GM19438 (cell line): ENCODE data around the gene ARFGAP1.
"Not testable (repeated sequence)": the region's sequence is repeated elsewhere in the genome, so short reads cannot be mapped to it uniquely, and the experiment has no call there.

Experiments
- ATAC-seq: cut with Tn5 transposase; IDR thresholded peaks from one replicate; pipeline ENCODE4 v1.9.1; 2021; ENCODE audit warnings: low read depth; ENCODE audit not compliant: unreplicated experiment

ARFGAP1 gene

DNA sequence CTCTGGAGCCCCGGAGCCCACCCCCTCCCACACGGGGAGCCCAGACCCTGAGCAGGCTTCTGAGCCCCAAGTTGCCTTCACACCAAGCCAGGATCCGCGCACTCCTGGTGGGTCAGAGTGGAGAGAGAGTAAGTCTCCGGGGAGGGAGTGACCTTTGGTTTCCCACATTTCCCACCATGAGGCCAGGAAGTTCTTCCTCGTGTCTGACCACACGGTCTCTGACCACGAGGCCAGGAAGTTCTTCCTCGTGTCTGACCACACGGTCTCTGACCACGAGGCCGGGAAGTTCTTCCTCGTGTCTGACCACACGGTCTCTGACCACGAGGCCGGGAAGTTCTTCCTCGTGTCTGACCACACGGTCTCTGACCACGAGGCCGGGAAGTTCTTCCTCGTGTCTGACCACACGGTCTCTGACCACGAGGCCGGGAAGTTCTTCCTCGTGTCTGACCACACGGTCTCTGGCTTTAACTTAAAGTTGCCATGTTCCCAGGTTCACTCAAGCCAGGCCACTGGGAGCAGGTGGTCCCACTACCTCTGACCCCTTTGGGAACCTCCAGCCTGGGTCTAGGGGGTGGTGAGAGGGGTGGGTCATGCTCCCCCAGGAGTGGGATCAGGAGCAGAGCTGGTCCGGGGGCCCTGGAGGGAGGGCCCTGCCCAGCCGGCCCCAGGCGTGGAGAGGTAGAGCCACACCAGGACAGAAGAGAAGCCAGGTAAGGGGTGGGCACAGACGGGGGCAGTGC, 33.5 kb downstream of the ARFGAP1 start:
- not testable (repeated sequence) for ATAC-seq

- ATAC-seq, result no peak
Observed at GRCh38 chr20:63306673-63307537, 34.3 kb downstream of the ARFGAP1 start.

- ATAC-seq, result no peak
Observed at GRCh38 chr20:63307538-63308217, 35.1 kb downstream of the ARFGAP1 start.

- no peak for ATAC-seq
Observed at GRCh38 chr20:63308218-63308911, 35.8 kb downstream of the ARFGAP1 start.

GRCh38 chr20:63309261-63310071, 36.9 kb downstream of the ARFGAP1 start:
- ATAC-seq, result no peak

GRCh38 chr20:63310265-63310991, 37.8 kb downstream of the ARFGAP1 start:
- no peak for ATAC-seq

DNA sequence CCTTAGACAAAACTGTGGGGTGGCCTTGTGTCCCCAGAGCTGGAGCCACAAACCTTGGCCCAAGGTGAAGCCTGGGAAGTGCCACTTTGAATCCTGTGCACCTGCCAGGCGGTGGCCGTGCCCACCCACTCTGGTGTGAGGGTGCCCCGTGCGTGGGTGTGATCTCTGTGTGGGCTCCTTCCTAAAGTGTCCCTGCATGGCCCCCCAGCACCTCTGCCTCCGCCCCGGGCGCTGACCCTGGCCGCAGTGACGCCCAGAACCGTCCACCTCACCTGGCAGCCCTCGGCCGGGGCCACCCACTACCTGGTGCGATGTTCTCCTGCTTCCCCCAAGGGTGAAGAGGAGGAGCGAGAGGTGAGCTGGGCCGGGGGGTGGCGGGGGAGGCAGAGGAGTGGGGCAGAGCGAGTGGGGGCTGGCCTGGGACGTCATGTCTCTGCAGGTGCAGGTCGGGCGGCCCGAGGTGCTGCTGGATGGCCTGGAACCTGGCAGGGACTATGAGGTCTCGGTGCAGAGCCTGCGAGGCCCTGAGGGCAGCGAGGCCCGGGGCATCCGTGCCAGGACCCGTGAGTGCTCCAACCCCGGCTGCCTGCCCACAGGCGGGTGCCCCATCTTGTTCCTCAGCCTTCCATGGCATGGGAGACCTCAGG, 38.7 kb downstream of the ARFGAP1 start:
- ATAC-seq, result no peak

DNA sequence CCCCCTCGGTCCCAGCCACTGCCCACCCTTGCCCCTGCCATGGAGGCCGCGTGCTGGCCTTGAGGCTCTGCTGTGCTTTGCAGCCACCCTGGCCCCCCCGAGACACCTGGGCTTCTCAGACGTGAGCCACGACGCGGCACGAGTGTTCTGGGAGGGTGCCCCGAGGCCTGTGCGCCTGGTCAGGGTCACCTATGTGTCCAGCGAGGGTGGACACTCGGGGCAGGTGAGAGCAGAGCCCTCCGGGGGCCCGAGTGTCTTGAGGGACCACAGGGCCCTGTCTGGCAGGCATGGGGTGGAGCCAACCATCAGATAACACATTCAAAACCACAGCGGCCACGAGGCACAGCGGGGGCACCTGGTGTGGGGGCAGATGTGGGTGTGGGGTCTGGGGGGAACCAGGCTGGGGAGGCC, 39.2 kb downstream of the ARFGAP1 start:
- no peak for ATAC-seq

DNA sequence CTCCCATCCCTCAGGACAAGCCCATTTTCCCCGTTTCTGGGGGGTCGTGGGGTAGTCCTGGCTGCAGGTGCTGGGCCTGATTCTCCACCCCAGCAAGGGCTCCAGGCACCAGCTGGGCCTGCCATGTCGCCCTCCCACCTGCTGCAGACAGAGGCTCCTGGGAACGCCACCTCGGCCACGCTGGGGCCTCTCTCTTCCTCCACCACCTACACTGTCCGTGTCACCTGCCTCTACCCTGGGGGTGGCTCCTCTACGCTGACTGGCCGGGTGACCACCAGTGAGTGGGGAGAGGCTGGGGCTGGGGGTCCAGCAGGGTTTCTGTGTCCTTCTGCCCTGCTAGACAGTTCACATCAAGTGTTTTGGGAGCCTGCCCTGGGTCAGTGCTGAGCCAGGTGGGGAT, 39.7 kb downstream of the ARFGAP1 start:
- ATAC-seq, result no peak

- no peak for ATAC-seq
Observed at GRCh38 chr20:63312690-63313348, 40.2 kb downstream of the ARFGAP1 start.

GRCh38 chr20:63313349-63314014, 40.9 kb downstream of the ARFGAP1 start:
- ATAC-seq, result no peak

- no peak for ATAC-seq
Observed at GRCh38 chr20:63314015-63314471, 41.4 kb downstream of the ARFGAP1 start.

DNA sequence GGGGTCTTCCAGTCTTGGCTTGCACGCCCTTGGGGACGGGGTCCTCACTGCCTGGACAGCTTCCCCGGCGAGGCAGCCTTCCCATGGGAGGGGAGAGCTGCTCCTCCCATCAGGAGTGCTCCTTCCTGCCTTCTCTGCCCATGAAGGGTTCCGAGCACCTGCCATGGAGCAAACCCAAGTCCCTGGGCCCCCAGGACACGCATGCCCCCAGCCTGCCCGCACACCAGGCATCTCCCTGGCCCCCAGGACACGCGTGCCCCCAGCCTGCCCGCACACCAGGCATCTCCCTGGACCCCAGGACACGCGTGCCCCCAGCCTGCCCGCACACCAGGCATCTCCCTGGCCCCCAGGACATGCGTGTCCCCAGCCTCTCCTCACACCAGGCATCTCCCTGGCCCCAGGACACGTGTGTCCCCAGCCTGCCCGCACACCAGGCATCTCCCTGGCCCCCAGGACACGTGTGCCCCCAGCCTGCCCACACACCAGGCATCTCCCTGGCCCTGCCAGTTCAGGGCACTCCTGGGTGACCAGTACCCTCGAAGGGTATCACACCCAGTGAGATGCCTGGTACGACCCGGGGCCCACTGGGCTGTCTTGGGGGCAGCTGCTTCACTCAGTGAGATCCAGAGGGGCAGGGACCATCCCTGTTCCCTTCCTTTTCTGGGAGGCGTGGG, 42.1 kb downstream of the ARFGAP1 start:
- no peak for ATAC-seq

DNA sequence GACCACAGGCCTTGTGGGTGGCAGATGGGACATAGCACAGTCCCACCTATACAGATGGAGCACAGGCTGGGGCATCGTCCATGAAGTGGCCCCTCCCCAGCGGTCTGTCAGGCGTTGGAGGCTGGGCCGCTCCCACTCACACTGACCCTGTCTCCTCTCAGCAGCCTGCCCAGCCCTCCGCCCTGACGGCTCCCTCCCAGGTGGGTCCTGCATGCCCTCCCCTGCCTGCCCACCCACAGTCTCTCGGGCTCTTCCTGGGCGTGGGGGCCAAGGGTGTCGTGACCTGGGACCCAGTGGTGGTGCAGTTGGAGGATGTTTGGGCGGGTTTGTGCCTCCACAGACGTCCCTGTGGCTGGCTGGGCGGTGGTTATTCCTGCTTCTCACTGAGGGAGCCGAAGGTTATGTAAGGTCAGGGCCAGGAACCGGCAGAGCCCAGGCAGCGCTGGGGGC, 42.7 kb downstream of the ARFGAP1 start:
- ATAC-seq, result no peak

GRCh38 chr20:63315731-63316491, 43.3 kb downstream of the ARFGAP1 start:
- no peak for ATAC-seq

DNA sequence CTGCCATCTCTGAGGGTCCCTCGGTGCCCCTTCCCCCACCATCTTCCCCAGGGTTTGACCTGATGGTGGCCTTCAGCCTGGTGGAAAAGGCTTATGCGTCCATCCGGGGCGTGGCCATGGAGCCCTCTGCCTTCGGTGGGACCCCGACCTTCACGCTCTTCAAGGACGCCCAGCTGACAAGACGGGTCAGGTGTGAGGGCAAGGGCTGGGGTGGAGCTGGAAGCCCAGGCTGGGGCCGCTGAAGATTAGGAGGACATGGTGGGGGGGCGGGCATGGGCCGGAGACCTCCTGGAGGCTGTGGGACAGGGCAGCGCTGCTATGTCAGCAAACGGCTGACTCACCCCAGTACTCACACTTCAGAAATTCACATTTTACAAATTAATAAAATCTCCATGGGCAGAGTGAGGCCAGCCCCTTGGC, 43.9 kb downstream of the ARFGAP1 start:
- ATAC-seq, result no peak
